Endothelial cell of umbilical vein (primary cell): ENCODE measurements around the gene RNF187. TPM values are rescaled to one million over a fixed set of nuclear protein-coding genes. Genes with fewer than 3 reads are reported as not detected.

Experiments
- BruUV-seq: library from RNA; stranded (reverse); fragments of 400-500 nt; replicated peaks from 2 replicates; lab custom pipeline; 2021; lab: Mats Ljungman, UMichigan
- CTCF ChIA-PET: fragments of 300-600, 350-600 bp; sonication (Branson Sonifier 250); formaldehyde crosslinking; loops from one replicate; lab custom pipeline; 2021; ENCODE audit warnings: antibody characterized with exemption, inconsistent platforms; lab: Charles Lee
- POLR2A ChIA-PET: fragments of 300-600, 350-600 bp; sonication (Branson Sonifier 250); formaldehyde crosslinking; loops from one replicate; lab custom pipeline; 2021; ENCODE audit warnings: antibody characterized with exemption, inconsistent platforms; lab: Charles Lee
- DNase-seq: peaks from one replicate; pipeline ENCODE4 v3.0.0-alpha.2; 2011; ENCODE audit warnings: low read depth, low spot score
- FAIRE-seq: peaks from 2 replicates; lab custom pipeline; 2011; peaks lifted over from hg19 to GRCh38; lab: Jason Lieb, UNC
- H2AFZ ChIP-seq: 2 replicates; pipeline ENCODE4 v1.6.0; 2012; ENCODE audit warnings: low read depth, low read length, control low read depth, inconsistent platforms
- H3K27ac ChIP-seq: 2 replicates; pipeline ENCODE4 v1.5.1; 2011; ENCODE audit warnings: low read depth, mild to moderate bottlenecking, control low read depth, low read length, moderate library complexity; ENCODE audit not compliant: insufficient read depth
- H3K27me3 ChIP-seq, 2 experiments: 2 replicates each; pipeline versions ENCODE4 v1.6.0 to v1.6.1; 2011; ENCODE audit warnings: low read length in 2 of 2, mixed read lengths in 1 of 2; ENCODE audit not compliant: control insufficient read depth in 2 of 2, insufficient read depth in 2 of 2
- H3K36me3 ChIP-seq, 2 experiments: 2 replicates in 1 of 2; 3 replicates in 1 of 2; pipeline ENCODE4 v1.5.1; 2011; ENCODE audit warnings: low read length in 2 of 2, mild to moderate bottlenecking in 1 of 2, moderate library complexity in 1 of 2; ENCODE audit not compliant: control insufficient read depth in 2 of 2, insufficient read depth in 2 of 2; ENCODE audit errors: extremely low read depth in 1 of 2
- H3K4me1 ChIP-seq: 3 replicates; pipeline ENCODE4 v1.5.1; 2011; ENCODE audit warnings: mild to moderate bottlenecking, low read length; ENCODE audit not compliant: control insufficient read depth, insufficient read depth; ENCODE audit errors: extremely low read depth
- H3K4me2 ChIP-seq: 2 replicates; pipeline ENCODE4 v1.6.1; 2011; ENCODE audit warnings: low read length, control low read depth, mixed read lengths; ENCODE audit not compliant: insufficient read depth
- H3K4me3 ChIP-seq, 3 experiments: fragments of 200-600 bp in 1 of 3; sonication (generic), shearing (Covaris generic) in 1 of 3; replicated peaks in 1 of 3; 2 replicates each; pipeline ENCODE4 v1.5.1; 2011 to 2016; ENCODE audit warnings: control low read depth in 3 of 3, low read length in 3 of 3, mild to moderate bottlenecking in 2 of 3, inconsistent platforms in 1 of 3, low read depth in 1 of 3, moderate library complexity in 1 of 3; ENCODE audit not compliant: insufficient read depth in 1 of 3
- H3K79me2 ChIP-seq: 2 replicates; pipeline ENCODE4 v1.6.0; 2012; ENCODE audit warnings: low read length, inconsistent platforms; ENCODE audit not compliant: control insufficient read depth, insufficient read depth
- H3K9ac ChIP-seq: replicated peaks from 2 replicates; pipeline ENCODE3; 2011; ENCODE audit warnings: low read length, control low read depth; ENCODE audit not compliant: insufficient read depth; ENCODE audit errors: extremely low read depth
- H3K9me1 ChIP-seq: replicated peaks from 3 replicates; pipeline ENCODE4 v1.6.0; 2011; ENCODE audit warnings: mild to moderate bottlenecking, low read length; ENCODE audit not compliant: control insufficient read depth, insufficient read depth; ENCODE audit errors: extremely low read depth
- H3K9me3 ChIP-seq: replicated peaks from 2 replicates; pipeline ENCODE4 v1.5.1; 2012; ENCODE audit warnings: low read length, inconsistent platforms; ENCODE audit not compliant: control insufficient read depth, insufficient read depth
- H4K20me1 ChIP-seq: replicated peaks from 2 replicates; pipeline ENCODE3; 2011; ENCODE audit warnings: mild to moderate bottlenecking, low read length; ENCODE audit not compliant: control insufficient read depth, insufficient read depth; ENCODE audit errors: extremely low read depth
- CTCF ChIP-seq, 2 donors: IDR thresholded peaks; 1 replicate in 1 of 2; 2 replicates in 1 of 2; pipeline ENCODE4 v1.5.1; 2011; ENCODE audit warnings: low read length in 2 of 2, mild to moderate bottlenecking in 2 of 2, moderate library complexity in 2 of 2, control low read depth in 1 of 2, inconsistent platforms in 1 of 2, low read depth in 1 of 2; ENCODE audit not compliant: insufficient read depth in 1 of 2; ENCODE audit errors: extremely low read depth in 1 of 2
- EZH2 ChIP-seq: IDR thresholded peaks from 2 replicates; pipeline ENCODE4 v1.6.1; 2012; ENCODE audit warnings: borderline replicate concordance, low read depth, mild to moderate bottlenecking, moderate library complexity, low read length, inconsistent platforms; ENCODE audit not compliant: severe bottlenecking
- FOS ChIP-seq: IDR thresholded peaks from 2 replicates; pipeline ENCODE4 v1.6.1; 2011; ENCODE audit warnings: mild to moderate bottlenecking, low read length, moderate library complexity, borderline replicate concordance; ENCODE audit not compliant: insufficient read depth
- JUN ChIP-seq: IDR thresholded peaks from 2 replicates; pipeline ENCODE4 v1.6.1; 2011; ENCODE audit warnings: borderline replicate concordance, low read depth; ENCODE audit not compliant: insufficient read length, insufficient read depth
- MAX ChIP-seq: IDR thresholded peaks from 2 replicates; pipeline ENCODE4 v1.6.1; 2011; ENCODE audit not compliant: insufficient read depth, insufficient read length
- MYC ChIP-seq: IDR thresholded peaks from one replicate; pipeline ENCODE4 v1.6.1; 2011; ENCODE audit warnings: mild to moderate bottlenecking, low read depth, low read length
- POLR2A ChIP-seq: IDR thresholded peaks from 2 replicates; pipeline ENCODE4 v1.6.1; 2012; ENCODE audit warnings: low read depth, mild to moderate bottlenecking, control low read depth, low read length
- POLR2AphosphoS5 ChIP-seq: IDR thresholded peaks from 2 replicates; pipeline ENCODE4 v1.6.1; 2012; ENCODE audit warnings: low read depth, mild to moderate bottlenecking, control low read depth, low read length, moderate library complexity; ENCODE audit not compliant: insufficient read depth
- dilution Hi-C: fragments of 300-500 bp; cut with MboI; formaldehyde crosslinking; loops from one replicate; pipeline ENCODE4 v1.15.0; 2019; ENCODE audit warnings: low sequenced_read_pairs; ENCODE audit not compliant: extremely low pct_ligation_motif_present
- intact Hi-C: fragments of 100-400 bp; cut with micrococcal nuclease; formaldehyde crosslinking; loops from one replicate; pipeline ENCODE4 v1.10.0; 2022
- polyA plus RNA-seq, 4 experiments: library from polyadenylated mRNA; depleted of rRNA in 3 of 4; stranded (reverse) in 3 of 4; unstranded in 1 of 4; fragments of >200 nt; gene quantifications; 2 replicates each; pipeline versions ENCODE4 v1.2.1 to v1.2.3, GENCODE V29; 2011 to 2012; ENCODE audit warnings: missing spikeins in 1 of 4
- total RNA-seq: library from RNA; stranded (reverse); gene quantifications from 2 replicates; pipeline ENCODE4 v1.2.3, GENCODE V29; 2021

Gene RNF187
- total and polyA plus RNA-seq, 2 donors (not counting 3 experiments of a cell fraction or from before 2014, with no cell fraction given) = 48.0 to 86.4 TPM

- peak overlapping the region; percentile 90 for H3K4me2 ChIP-seq
- DNase-seq = peak; percentile 99
- FAIRE-seq = peak; percentile 100
- H3K4me1 ChIP-seq = peaks cover 18% of the 10 kb centered on the region
- no peaks in the 10 kb centered on the region for H3K9me3 ChIP-seq
- dilution Hi-C loops = no loop called here
- peak; percentile 68 for TF ChIP-seq MAX
- no peak for TF ChIP-seq FOS
- peak; percentile 3 to 42 for TF ChIP-seq CTCF (IDR thresholded peaks at IDR 0.05; ENCODE audit: extremely low read depth in 1 of 2, insufficient read depth in 1 of 2, low read depth in 1 of 2, low read length in 2 of 2)
- no peak for TF ChIP-seq MYC
- peak; percentile 74 for TF ChIP-seq POLR2AphosphoS5
- TF ChIP-seq POLR2A = peak; percentile 95
- no peak for TF ChIP-seq JUN
- TF ChIP-seq EZH2 = no peak
- H3K4me3 ChIP-seq = peak overlapping the region; percentile 36 to 71 (median 46)
- H3K36me3 ChIP-seq = no peaks in the 10 kb centered on the region
- no peaks in the 10 kb centered on the region for H3K79me2 ChIP-seq
- H2AFZ ChIP-seq = peak overlapping the region; percentile 74
- H4K20me1 ChIP-seq = no peaks in the 10 kb centered on the region
- intact Hi-C loops = loop anchor here (1.0 to 5.0 kb wide), 8 partner anchors 11 to 370 kb away; partner anchors contain the start of genes GUK1, IBA57, MRPL55 and RNF187
- peak overlapping the region; percentile 36 for H3K27ac ChIP-seq
- CTCF ChIA-PET = interaction anchor here (0.7 to 5.1 kb wide), 12 partner anchors 15 to 458 kb away, joined by 3 to 36 read pairs (median 4); partner anchors contain the start of genes IBA57, RNF187 and TRIM11
- POLR2A ChIA-PET = interaction anchor here (0.8 to 1.0 kb wide), 4 partner anchors 29 to 292 kb away, joined by 3 read pairs; partner anchors contain the start of genes IBA57 and RNF187
- H3K9ac ChIP-seq = peak overlapping the region; percentile 77
- no peaks in the 10 kb centered on the region for H3K9me1 ChIP-seq
- peaks cover 7 to 13% of the 10 kb centered on the region in 2 experiments for H3K27me3 ChIP-seq
- BruUV-seq = TSS peak; percentile 96
Measured at GRCh38 chr1:228457396-228458176, 29.6 kb upstream of the RNF187 start.
